Left hindlimb (tissue), 1 donor: ENCODE results near the gene TEX29.

Experiments used
- DNase-seq: peaks from one replicate; pipeline ENCODE4 v3.0.0-alpha.2; 2018

TEX29 gene

GRCh38 chr13:111323549-111323948 is 3.1 kb downstream of the TEX29 start:
- no peak for DNase-seq

DNA sequence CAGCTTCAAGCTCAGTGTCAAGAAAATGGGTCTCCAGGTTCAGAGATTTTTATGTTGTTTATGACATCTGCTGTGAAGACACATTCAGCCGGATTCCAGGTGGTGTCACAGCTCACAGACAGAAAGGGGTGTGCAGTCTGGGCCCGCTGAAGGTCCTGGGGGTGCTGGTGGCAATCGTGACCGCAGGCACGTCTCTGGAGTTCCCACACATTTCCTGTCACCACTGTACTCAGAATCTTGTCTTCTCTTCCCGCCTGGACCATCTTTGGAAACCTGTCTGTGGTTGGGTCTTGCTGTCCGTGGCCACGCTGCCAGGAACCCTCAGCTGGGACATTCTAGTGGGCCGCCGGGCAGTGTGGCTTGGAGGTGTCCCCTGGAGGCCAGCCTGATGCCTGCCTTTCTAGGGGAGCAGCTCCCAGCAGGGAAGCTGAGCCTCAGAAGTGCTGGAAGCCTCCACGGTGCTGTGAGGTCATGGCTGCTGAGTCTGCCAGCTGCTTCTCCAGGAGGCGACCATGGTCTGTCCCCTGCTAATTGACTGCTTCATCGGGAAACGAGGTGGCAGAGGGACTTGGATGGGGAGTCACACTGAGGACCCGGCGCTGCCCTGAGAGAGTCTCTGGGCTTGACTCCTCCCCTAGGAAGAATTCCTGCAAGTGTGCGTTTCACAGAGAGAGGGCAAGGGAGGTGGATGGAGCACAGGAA is 3.7 kb downstream of the TEX29 start:
- DNase-seq = no peak

DNA sequence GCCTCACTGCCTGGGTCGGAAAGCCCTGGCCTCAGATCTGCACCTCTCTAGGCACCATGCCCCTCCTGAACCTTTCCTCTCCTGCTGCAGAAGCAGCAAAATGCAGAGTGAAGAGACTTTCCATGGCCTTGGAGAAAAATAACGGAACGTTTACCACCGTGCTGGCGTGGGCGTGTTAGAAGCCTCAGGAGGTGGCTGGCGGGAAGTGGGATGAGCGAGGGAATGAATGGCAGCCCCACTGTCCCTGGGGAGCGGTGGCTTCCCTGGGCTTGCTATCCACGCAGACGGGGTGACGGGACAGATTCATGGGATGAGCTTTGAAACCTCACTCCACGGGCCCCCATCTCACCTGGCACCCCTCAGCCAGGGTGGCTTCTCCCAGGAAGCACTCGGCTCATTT is 4.3 kb downstream of the TEX29 start:
- no peak for DNase-seq

- no peak for DNase-seq
These were observed 4.9 kb downstream of the TEX29 start for GRCh38 chr13:111325146-111325890.

DNA sequence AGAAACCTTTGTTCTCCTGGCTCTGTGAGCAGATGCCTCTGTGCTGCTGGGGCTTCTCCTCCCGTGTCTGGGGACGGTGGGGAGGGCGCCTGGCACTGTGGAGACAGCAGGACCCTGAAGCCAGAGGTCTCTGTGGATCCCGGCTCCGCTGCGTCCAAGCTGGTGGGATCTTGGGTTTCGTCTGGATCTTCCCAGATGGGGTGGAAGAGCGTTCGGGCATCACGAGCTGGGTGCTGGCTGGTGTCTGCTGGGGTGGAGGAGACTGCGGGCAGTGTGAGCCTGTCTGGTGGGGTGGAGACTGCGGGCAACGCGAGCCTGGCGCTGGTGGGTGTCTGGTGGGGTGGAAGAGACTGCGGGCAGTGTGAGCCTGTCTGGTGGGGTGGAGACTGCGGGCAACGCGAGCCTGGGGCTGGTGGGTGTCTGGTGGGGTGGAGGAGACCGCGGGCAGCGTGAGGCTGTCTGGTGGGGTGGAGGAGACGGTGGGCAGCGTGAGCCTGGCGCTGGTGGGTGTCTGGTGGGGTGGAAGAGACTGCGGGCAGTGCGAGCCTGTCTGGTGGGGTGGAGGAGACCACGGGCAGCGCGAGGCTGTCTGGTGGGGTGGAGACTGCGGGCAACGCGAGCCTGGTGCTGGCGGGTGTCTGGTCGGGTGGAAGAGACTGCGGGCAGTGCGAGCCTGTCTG is 5.6 kb downstream of the TEX29 start:
- DNase-seq = no peak

DNA sequence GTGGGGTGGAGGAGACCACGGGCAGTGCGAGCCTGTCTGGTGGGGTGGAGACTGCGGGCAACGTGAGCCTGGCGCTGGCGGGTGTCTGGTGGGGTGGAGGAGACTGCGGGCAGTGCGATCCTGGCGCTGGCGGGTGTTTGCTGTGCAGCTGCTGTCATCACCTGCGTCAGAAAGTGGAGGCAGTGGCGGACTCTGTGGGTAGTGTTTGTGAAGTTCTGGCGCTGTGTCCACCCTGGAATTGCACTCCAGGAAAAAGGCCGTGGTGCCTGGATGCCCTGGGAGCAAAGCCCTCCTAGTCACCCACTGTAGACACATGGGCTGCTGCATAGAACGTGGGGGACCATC is 6.2 kb downstream of the TEX29 start:
- DNase-seq = no peak

DNA sequence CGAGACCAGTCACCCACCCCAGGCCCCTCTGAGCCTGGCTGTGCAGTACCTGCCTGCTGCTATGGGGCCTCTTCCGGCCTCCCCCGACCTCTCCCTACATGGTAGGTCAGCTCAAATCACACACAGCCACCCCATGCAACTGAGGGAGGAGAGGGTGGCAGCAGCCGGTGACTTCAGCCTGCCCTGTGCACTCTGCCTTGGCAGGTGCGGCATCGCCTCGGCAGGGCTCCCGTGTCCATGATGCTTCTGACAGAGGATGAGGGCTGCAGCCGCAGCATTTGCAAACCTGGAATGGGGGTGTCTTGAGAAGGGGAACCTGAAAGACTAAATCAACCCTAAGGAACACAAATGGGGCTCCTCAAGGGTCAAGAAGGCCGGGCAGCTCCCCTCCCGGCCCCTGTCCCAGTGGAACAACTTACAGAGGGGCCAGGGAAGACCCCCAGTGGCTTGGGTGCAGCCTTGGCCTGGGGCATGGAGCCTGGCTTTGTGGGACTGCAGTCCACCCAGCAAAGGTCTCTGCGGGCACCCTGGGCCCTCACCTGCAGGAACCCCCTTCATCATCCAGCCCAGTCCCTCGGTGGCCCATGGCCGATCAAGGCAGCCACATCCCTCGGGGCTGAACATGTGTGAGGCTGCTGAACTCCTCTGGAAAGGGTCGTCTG is 6.7 kb downstream of the TEX29 start:
- DNase-seq = no peak

- DNase-seq = no peak
These were observed 7.5 kb downstream of the TEX29 start for GRCh38 chr13:111327730-111328573.

DNA sequence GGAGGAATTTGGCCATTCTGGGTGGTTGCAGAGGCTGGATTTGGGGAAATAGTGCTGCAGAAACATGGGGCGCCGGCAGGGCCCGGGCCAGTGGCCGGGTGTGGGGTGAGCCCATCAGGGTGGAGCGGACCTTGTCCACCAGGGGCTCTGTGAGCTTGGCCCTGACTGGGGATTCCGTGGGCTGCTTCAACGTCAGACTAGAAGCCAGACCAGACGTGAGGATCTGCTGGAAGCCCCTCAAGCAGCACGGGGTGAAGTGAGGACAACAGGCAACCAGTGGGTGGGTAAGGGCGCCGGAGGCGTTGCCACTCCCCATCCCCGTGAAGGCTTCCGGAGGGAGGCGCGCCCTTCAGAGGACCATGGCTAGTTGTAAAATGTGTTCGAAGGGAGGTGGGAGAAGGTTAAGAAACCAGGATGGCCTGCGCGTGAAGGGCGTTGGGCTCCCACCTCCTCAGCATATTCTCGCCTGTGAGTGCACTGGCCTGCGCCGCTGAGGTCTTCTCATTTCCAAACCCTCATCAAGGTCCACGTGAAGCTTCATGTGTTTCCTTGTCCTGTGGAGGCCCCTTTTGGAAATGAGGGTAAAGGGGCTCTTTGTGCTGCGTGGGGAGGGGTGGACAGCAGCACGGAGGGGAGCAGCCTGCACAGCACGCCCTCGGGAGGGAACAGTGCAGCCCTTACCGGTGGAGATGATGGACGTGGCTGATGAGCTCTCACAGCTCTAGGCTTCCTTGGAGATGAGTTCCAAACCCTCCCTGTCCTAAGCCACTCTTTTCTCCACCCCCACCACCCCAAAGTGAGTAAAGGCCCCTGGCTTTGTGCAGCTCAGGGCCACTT is 8.3 kb downstream of the TEX29 start:
- no peak for DNase-seq

- DNase-seq = no peak
These were observed 9.2 kb downstream of the TEX29 start for GRCh38 chr13:111329641-111330040.

DNA sequence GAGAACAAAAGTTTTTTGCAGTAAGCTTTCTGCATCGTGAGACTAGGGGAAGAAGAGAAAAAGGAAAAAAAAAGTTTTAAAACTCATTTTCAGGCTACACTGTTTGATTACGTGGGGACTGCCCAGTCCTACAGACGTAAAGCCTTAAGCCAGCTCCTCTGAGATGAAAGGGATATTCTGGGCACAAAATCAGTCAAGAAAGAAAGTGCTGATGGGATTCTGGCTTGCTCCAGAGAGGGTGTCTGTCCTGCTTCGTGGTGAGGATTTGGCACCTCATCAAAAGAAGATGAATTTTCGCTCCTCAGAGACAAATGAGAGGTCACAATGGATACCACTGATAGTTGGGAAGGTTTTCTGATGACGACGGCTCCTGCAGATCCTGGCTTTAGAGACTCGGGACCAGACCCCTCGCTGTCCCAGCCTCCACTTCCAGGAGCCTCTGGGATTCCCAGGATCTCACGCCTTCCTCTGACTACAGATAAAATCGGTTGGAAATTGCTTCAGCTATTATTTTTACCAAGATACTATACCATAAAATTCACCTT is 9.7 kb downstream of the TEX29 start:
- no peak for DNase-seq

GRCh38 chr13:111335298-111335697 is 14.9 kb downstream of the TEX29 start:
- no peak for DNase-seq

- DNase-seq = no peak
These were observed 16.2 kb downstream of the TEX29 start for GRCh38 chr13:111336666-111337065.

- no peak for DNase-seq
These were observed 16.8 kb downstream of the TEX29 start for GRCh38 chr13:111337206-111337605.

DNA sequence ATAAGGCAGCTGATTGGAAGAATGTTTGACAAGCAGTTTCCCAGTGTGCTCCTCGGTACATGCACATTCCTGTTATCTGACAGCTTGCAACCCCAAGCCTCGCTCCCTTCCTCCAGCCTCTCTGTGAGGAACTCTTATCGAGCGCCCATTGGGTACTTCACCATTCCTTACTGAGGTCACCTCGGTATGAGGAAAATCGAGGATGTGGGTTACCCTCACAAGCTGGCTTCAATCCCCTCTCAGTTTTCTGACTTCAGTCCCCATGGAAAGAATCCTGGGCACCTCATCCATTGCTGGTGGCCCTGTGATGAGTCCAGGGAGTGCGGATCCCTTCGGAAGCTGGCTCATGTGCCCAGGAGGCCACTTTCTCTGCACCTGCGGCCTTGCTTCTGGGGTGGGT is 17.3 kb downstream of the TEX29 start:
- DNase-seq = no peak

GRCh38 chr13:111338841-111339240 is 18.4 kb downstream of the TEX29 start:
- no peak for DNase-seq

DNA sequence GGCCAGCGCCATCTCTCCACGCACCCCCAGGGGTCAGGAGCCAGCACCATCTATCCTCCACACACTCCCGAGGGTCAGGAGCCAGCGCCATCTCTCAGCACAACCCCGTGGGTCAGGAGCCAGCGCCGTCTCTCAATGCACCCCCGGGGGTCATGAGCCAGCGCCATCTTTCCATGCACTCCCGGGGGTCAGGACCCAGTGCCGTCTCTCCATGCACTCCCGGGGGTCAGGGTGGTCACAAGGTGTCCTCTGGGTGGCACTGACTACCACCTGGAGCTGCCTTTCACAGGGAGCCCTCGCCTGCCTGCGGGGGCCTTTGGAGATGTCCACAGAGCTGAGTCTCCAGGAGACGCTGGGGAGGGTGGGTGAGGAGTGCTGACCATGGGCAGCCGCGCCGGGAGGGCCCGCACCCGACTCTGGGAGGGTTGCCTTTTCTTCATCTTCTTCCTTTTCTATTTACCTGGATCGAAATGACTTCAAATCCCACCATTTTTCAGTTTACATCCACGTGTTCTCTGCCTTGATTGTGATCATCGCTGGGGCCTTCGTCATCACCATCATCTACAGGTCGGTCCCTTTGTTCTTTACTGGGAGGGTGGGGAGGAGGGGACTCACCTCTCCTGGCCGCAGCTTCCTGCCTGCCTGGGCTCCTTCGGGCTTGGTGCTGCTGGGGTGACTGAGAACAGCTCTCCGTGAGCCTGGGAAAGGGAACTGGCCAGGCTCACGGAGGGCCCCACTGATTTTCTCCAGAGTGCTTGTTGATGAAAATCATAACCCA is 19.1 kb downstream of the TEX29 start:
- DNase-seq = no peak

GRCh38 chr13:111341886-111342285 is 21.4 kb downstream of the TEX29 start:
- no peak for DNase-seq

GRCh38 chr13:111342721-111343120 is 22.3 kb downstream of the TEX29 start:
- DNase-seq = no peak

DNA sequence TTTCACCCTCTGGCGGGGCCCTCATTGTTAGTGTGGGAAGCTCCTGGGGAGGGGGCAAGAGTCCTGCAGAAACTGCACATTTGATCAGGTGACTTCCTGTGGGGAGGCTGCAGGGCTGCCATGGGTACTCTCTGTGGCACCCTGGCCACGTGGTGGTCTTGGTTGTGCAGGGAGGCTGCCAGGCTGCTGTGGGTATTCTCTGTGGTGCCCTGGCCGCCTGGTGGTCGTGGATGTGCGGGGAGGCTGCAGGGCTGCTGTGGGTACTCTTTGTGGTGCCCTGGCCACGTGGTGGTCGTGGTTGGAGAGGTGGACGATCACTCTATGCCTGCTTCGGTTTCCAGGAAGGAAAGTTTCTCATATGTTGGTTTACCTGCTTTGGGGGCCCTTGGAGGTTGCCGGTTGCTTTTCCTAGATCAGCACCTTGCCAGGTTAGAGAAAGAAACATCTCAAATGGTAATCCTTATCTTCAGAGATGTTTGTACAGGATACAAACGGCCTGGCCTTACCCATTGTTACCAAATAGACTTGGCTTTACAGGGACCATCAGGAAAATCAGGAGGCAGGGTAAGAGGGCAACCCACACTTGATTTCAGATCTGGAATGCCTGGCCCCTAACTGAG is 22.9 kb downstream of the TEX29 start:
- DNase-seq = no peak
